ENCODE measurements around the gene CDC25C.

CDC25C gene

DNA sequence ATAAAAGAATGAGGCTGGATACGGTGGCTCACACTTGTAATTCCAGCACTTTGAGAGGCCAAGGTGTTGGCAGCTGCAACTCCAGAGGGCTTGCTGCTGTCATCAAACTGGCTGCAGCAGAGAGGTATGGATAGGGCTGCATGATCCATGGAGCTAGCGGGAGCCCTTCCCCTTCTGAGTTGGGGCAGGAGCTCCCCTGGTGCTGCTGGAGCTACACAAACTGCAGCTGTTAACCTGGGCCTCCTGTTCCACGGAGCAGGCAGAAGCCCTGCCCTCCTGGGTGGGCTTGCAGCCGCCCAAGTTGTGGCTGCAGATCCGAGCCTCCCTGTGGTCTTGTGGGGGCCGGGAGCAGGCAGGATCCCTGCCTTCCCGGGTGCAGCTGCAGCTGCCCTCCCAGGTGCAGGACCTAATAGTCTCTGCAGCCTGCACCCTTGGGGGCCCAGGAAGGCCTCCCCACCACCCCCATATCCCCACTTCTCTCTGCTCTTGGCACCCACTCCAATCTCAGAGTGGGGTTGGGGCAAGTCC lies 15.8 kb downstream of the CDC25C start:
- peaks cover 4% of the 10 kb centered on the region for H3K36me3 ChIP-seq (replicated peaks; ENCODE audit: low read depth, low read length)
- H3K4me3 ChIP-seq (ENCODE audit: low read length): no peak overlapping the region
- no peak overlapping the region for H2AFZ ChIP-seq (ENCODE audit: low read depth, low read length)
- H3K27ac ChIP-seq (ENCODE audit: low read length): no peak overlapping the region
- no peak overlapping the region for H3K4me2 ChIP-seq (ENCODE audit: low read length)
- no peaks in the 10 kb centered on the region for H4K20me1 ChIP-seq (ENCODE audit: insufficient read depth, low read length)
- TF ChIP-seq, protein P1, sequence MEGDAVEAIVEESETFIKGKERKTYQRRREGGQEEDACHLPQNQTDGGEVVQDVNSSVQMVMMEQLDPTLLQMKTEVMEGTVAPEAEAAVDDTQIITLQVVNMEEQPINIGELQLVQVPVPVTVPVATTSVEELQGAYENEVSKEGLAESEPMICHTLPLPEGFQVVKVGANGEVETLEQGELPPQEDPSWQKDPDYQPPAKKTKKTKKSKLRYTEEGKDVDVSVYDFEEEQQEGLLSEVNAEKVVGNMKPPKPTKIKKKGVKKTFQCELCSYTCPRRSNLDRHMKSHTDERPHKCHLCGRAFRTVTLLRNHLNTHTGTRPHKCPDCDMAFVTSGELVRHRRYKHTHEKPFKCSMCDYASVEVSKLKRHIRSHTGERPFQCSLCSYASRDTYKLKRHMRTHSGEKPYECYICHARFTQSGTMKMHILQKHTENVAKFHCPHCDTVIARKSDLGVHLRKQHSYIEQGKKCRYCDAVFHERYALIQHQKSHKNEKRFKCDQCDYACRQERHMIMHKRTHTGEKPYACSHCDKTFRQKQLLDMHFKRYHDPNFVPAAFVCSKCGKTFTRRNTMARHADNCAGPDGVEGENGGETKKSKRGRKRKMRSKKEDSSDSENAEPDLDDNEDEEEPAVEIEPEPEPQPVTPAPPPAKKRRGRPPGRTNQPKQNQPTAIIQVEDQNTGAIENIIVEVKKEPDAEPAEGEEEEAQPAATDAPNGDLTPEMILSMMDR (IDR thresholded peaks at IDR 0.05; ENCODE audit: low read depth, low read length): no peak
- TF ChIP-seq EZH2phosphoT487 (IDR thresholded peaks at IDR 0.05; ENCODE audit: low read depth): no peak
- no peaks in the 10 kb centered on the region for H3K4me1 ChIP-seq (ENCODE audit: low read length)
- H3K27me3 ChIP-seq (ENCODE audit: low read depth, low read length): no peaks in the 10 kb centered on the region
- no peak overlapping the region for H3K9ac ChIP-seq (ENCODE audit: low read length)
- no peaks in the 10 kb centered on the region for H3K9me3 ChIP-seq (ENCODE audit: insufficient read depth, low read length)
- H3K79me2 ChIP-seq (ENCODE audit: low read length): no peaks in the 10 kb centered on the region

DNA sequence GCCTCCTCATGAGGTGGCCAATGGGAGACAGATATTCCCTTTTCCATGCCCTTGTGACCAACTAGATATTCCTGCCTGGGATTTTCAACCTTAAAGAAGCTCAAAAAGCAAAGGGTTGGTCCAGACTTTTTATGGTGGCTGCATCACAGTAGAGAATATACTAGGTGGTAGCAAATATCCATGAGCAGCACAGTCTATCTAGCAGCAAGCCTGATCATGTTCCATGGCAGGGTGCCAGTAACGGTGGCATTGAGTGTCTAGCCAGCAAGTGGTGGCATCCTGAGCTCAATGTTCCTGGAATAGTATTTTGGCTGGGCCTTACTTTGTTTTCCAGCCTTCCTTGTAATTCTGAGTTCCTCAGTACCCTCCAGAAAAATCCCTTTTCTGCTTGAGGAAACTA lies 25.8 kb downstream of the CDC25C start:
- H3K9me3 ChIP-seq (ENCODE audit: insufficient read depth, low read length): no peaks in the 10 kb centered on the region
- no peak overlapping the region for H2AFZ ChIP-seq (ENCODE audit: low read depth, low read length)
- H4K20me1 ChIP-seq (ENCODE audit: insufficient read depth, low read length): no peaks in the 10 kb centered on the region
- H3K4me1 ChIP-seq (ENCODE audit: low read length): no peaks in the 10 kb centered on the region
- no peak overlapping the region for H3K27ac ChIP-seq (ENCODE audit: low read length)
- no peaks in the 10 kb centered on the region for H3K79me2 ChIP-seq (ENCODE audit: low read length)
- no peak overlapping the region for H3K9ac ChIP-seq (ENCODE audit: low read length)
- H3K4me2 ChIP-seq (ENCODE audit: low read length): no peak overlapping the region
- TF ChIP-seq EZH2phosphoT487 (IDR thresholded peaks at IDR 0.05; ENCODE audit: low read depth): no peak
- TF ChIP-seq, protein P1 (IDR thresholded peaks at IDR 0.05; ENCODE audit: low read depth, low read length): no peak
- H3K36me3 ChIP-seq (replicated peaks; ENCODE audit: low read depth, low read length): no peaks in the 10 kb centered on the region
- no peak overlapping the region for H3K4me3 ChIP-seq (ENCODE audit: low read length)
- no peaks in the 10 kb centered on the region for H3K27me3 ChIP-seq (ENCODE audit: low read depth, low read length)

DNA sequence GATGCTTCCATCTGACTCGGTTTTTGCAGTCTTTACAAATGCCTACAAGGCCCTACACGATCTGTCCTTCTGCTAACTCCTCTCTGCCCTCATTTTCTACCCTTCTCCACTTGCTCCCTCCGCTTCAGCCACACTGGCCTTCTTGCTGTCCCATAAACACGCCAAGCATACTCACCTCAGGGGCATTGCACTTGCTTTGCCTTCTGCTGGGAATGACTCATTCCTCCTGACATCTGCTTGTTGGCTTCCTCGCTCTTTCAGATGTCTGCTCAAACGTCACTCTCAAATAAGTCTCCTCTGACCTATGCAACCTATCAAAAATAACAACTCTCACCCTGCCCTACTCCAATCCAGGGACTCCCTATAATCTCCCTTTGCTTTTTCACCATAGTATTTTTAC lies 28.2 kb downstream of the CDC25C start:
- no peak for TF ChIP-seq EZH2phosphoT487 (IDR thresholded peaks at IDR 0.05; ENCODE audit: low read depth)
- TF ChIP-seq, protein P1 (IDR thresholded peaks at IDR 0.05; ENCODE audit: low read depth, low read length): no peak
- H3K27me3 ChIP-seq (ENCODE audit: low read depth, low read length): no peaks in the 10 kb centered on the region
- H3K4me1 ChIP-seq (ENCODE audit: low read length): no peaks in the 10 kb centered on the region
- H3K4me3 ChIP-seq (ENCODE audit: low read length): no peak overlapping the region
- H2AFZ ChIP-seq (ENCODE audit: low read depth, low read length): no peak overlapping the region
- H3K9ac ChIP-seq (ENCODE audit: low read length): no peak overlapping the region
- no peaks in the 10 kb centered on the region for H3K36me3 ChIP-seq (replicated peaks; ENCODE audit: low read depth, low read length)
- H3K4me2 ChIP-seq (ENCODE audit: low read length): no peak overlapping the region
- H3K9me3 ChIP-seq (ENCODE audit: insufficient read depth, low read length): no peaks in the 10 kb centered on the region
- no peaks in the 10 kb centered on the region for H3K79me2 ChIP-seq (ENCODE audit: low read length)
- no peaks in the 10 kb centered on the region for H4K20me1 ChIP-seq (ENCODE audit: insufficient read depth, low read length)
- no peak overlapping the region for H3K27ac ChIP-seq (ENCODE audit: low read length)

DNA sequence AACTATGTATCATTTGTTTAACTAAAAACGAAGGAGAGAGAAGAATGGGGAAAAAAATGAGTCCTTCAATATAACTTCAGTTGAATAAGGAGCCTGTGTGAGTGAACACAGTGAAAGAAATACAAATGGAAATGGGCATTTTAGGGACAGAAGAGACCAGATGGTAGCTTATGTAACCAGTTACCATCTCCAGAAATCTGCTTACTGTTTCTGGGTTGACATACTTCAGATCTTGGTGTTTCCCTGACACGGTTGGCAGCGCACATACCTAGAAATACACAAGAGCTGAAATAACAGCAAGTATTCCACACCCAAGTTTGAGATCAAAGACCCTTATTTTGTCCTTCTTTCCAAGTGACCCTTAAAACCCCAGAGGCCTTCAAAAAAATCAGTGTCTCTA lies 42.3 kb downstream of the CDC25C start:
- Histone ChIP-seq H3K36me3 (replicated peaks; ENCODE audit: low read depth, low read length) (no peaks in the 10 kb centered on the region), H3K4me2 (ENCODE audit: low read length) (no peak overlapping the region), H3K4me3 (ENCODE audit: low read length) (no peak overlapping the region), H3K9ac (ENCODE audit: low read length) (no peak overlapping the region), H3K27me3 (ENCODE audit: low read depth, low read length) (no peaks in the 10 kb centered on the region), H3K27ac (ENCODE audit: low read length) (no peak overlapping the region), H3K4me1 (ENCODE audit: low read length) (peaks cover 4% of the 10 kb centered on the region; the same call in 1 of the 2 replicates), H4K20me1 (ENCODE audit: insufficient read depth, low read length) (no peaks in the 10 kb centered on the region), H3K9me3 (ENCODE audit: insufficient read depth, low read length) (no peaks in the 10 kb centered on the region), H2AFZ (ENCODE audit: low read depth, low read length) (no peak overlapping the region), H3K79me2 (ENCODE audit: low read length) (no peaks in the 10 kb centered on the region)
- no peak for TF ChIP-seq EZH2phosphoT487 (IDR thresholded peaks at IDR 0.05; ENCODE audit: low read depth)
- TF ChIP-seq, protein P1 (IDR thresholded peaks at IDR 0.05; ENCODE audit: low read depth, low read length): no peak

All from OCI-LY3 (cell line).